Measurements from ENCODE around the gene PSD.

DNA sequence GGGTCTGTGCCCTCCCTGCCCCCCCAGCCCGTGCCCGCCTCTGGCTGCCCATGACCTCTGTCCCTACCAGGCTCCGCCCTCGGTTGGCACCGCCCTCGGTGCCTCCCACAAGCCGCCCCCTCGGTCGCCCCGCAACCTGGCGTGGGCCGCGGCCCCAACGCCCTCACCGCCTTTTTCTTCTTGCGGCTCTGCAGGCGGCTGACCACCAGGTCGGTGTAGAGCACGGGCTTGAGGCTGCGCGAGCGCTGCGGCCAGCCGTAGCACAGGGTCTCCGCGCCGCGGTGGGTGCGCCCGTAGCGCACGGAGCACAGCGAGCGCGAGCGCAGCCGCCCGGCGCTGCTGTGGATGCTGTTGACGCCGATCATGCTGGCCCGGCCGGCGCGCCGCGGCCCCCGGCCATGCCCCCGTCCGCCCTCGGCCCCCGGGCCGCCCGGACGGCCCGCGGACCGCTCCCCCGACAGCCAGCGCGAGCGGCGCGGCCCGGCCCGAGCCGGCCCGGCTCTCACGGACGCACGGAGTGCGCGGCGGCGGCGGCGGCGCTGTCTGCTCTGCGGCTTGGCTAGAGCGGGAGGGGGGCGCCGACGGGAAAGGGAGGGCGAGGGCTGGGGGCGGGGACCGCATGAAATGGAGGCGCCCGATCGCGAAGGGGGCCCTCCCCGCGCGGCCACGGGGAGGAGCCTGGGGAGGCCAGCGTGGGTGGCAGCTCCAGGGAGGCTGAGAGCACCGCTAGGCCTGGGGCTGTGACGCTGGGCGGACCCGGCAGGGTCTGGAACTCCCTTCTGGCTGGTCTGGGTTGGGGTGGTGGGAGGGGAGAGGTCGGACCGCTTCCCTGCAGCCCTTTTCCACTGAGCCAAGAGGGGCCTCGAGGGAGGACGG, 9.6 kb downstream of the PSD start:
- TF ChIP-seq, protein P1, sequence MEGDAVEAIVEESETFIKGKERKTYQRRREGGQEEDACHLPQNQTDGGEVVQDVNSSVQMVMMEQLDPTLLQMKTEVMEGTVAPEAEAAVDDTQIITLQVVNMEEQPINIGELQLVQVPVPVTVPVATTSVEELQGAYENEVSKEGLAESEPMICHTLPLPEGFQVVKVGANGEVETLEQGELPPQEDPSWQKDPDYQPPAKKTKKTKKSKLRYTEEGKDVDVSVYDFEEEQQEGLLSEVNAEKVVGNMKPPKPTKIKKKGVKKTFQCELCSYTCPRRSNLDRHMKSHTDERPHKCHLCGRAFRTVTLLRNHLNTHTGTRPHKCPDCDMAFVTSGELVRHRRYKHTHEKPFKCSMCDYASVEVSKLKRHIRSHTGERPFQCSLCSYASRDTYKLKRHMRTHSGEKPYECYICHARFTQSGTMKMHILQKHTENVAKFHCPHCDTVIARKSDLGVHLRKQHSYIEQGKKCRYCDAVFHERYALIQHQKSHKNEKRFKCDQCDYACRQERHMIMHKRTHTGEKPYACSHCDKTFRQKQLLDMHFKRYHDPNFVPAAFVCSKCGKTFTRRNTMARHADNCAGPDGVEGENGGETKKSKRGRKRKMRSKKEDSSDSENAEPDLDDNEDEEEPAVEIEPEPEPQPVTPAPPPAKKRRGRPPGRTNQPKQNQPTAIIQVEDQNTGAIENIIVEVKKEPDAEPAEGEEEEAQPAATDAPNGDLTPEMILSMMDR (conservative IDR thresholded peaks at IDR 0.05; ENCODE audit: low read length): no peak
- no peak for TF ChIP-seq EZH2phosphoT487 (IDR thresholded peaks at IDR 0.05; ENCODE audit: borderline replicate concordance)
